CD4-positive, alpha-beta T cell (primary cell): ENCODE measurements around the gene TAF4. TPM values are rescaled to one million over a fixed set of nuclear protein-coding genes. Genes with fewer than 3 reads are reported as not detected.

Experiments
- ATAC-seq: fragments of 200-7000 bp; cut with Tn5 transposase; one replicate; pipeline ENCODE4 v1.10.0; 2022; ENCODE audit warnings: mild to moderate bottlenecking; ENCODE audit not compliant: poor library complexity
- CTCF ChIA-PET: fragments of 350-600 bp; sonication (Branson Sonifier 250); formaldehyde crosslinking; loops from one replicate; lab custom pipeline; 2021; ENCODE audit warnings: antibody characterized with exemption, inconsistent platforms; lab: Charles Lee
- POLR2A ChIA-PET: fragments of 350-600 bp; sonication (Branson Sonifier 250); formaldehyde crosslinking; loops from one replicate; lab custom pipeline; 2021; ENCODE audit warnings: antibody characterized with exemption, inconsistent platforms; lab: Charles Lee
- DNase-seq, 14 experiments: peaks; one replicate each; pipeline ENCODE4 v3.0.0-alpha.2; 2013 to 2020; ENCODE audit warnings: mixed read lengths in 2 of 14
- H3K27ac ChIP-seq, 2 donors: one replicate each; pipeline versions ENCODE4 v1.5.1 to v1.7.0; 2013; ENCODE audit warnings: low read length in 2 of 2, low read depth in 1 of 2, mild to moderate bottlenecking in 1 of 2
- H3K27me3 ChIP-seq, 2 experiments: 1 replicate in 1 of 2; 2 replicates in 1 of 2; pipeline versions ENCODE4 v1.6.1 to v1.7.0; 2013; ENCODE audit warnings: low read length in 2 of 2, control low read depth in 1 of 2, mild to moderate bottlenecking in 1 of 2, moderate library complexity in 1 of 2; ENCODE audit not compliant: insufficient read depth in 2 of 2, control insufficient read depth in 1 of 2
- H3K36me3 ChIP-seq: one replicate; pipeline ENCODE4 v1.6.1; 2013; ENCODE audit warnings: low read length, control low read depth; ENCODE audit not compliant: insufficient read depth
- H3K4me1 ChIP-seq: one replicate; pipeline ENCODE4 v1.6.1; 2013; ENCODE audit warnings: low read length, control low read depth; ENCODE audit not compliant: insufficient read depth
- H3K4me3 ChIP-seq: one replicate; pipeline ENCODE4 v1.5.1; 2013; ENCODE audit warnings: mild to moderate bottlenecking, low read length, moderate library complexity
- H3K9me3 ChIP-seq, 2 experiments: 1 replicate in 1 of 2; 2 replicates in 1 of 2; pipeline versions ENCODE4 v1.6.1 to v1.7.0; 2013; ENCODE audit warnings: low read length in 2 of 2, mild to moderate bottlenecking in 2 of 2, control low read depth in 1 of 2, moderate library complexity in 1 of 2; ENCODE audit not compliant: control insufficient read depth in 1 of 2, insufficient read depth in 1 of 2
- H3K27ac Mint-ChIP-seq: one replicate; pipeline ENCODE4 v1.8.0; 2020; ENCODE audit warnings: mixed read lengths
- H3K27me3 Mint-ChIP-seq: one replicate; pipeline ENCODE4 v1.8.0; 2021; ENCODE audit warnings: mixed read lengths
- H3K36me3 Mint-ChIP-seq: one replicate; pipeline ENCODE4 v1.8.0; 2021; ENCODE audit warnings: low read depth, mixed read lengths
- H3K4me1 Mint-ChIP-seq: one replicate; pipeline ENCODE4 v1.8.0; 2021; ENCODE audit warnings: low read depth, mixed read lengths
- H3K4me3 Mint-ChIP-seq: one replicate; pipeline ENCODE4 v1.8.0; 2020; ENCODE audit warnings: mild to moderate bottlenecking, mixed read lengths
- H3K9me3 Mint-ChIP-seq: one replicate; pipeline ENCODE4 v1.8.0; 2020; ENCODE audit warnings: mixed read lengths
- intact Hi-C, 2 experiments: fragments of 100-400 bp; cut with DNase I in 1 of 2; cut with micrococcal nuclease in 1 of 2; formaldehyde crosslinking; loops; one replicate each; pipeline versions ENCODE4 v1.15.1 to v1.9.0; 2023 to 2025; cut with DNase I, micrococcal nuclease
- total RNA-seq, 174 experiments: library from RNA in 2 of 174; stranded (reverse) in 2 of 174; gene quantifications; one replicate each; pipeline ENCODE4 v1.2.3 and lab custom pipeline; 2021 to 2026
- TF ChIP-seq, protein P1 (sequence below): fragments of 200-600 bp; IDR thresholded peaks from one replicate; pipeline ENCODE4 v1.8.0; 2022; ENCODE audit warnings: antibody characterized with exemption, mild to moderate bottlenecking

Gene TAF4
- total RNA-seq, 2 experiments from 2014 or later, result 11.1 to 12.5 TPM

DNA sequence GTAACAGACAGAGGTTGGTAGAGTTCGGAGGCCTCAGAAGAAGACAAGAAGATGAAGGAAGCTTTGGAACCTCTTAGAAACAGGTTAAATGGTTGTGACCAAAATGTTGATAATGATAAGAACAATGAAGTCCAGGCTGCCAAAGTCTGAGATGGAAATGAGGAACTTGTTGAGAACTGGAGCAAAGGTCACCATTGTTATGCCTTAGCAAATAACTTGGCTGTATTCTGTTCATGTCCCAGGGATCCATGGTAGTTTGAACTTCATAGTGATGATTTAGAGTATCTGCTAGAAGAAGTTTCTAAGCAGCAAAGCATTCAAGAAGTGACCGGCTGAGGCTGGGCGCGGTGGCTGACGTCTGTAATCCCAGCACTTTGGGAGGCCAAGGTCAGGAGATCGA is 45.5 kb upstream of the TAF4 start:
- ATAC-seq (no peak), DNase-seq (no peak)
- Histone ChIP-seq H3K9me3 (peaks cover 66 to 94% of the 10 kb centered on the region in 2 experiments), H3K4me1 (no peaks in the 10 kb centered on the region), H3K27me3 (no peaks in the 10 kb centered on the region), H3K4me3 (no peak overlapping the region), H3K36me3 (no peaks in the 10 kb centered on the region), H3K27ac (no peak overlapping the region)
- TF ChIP-seq, protein P1, sequence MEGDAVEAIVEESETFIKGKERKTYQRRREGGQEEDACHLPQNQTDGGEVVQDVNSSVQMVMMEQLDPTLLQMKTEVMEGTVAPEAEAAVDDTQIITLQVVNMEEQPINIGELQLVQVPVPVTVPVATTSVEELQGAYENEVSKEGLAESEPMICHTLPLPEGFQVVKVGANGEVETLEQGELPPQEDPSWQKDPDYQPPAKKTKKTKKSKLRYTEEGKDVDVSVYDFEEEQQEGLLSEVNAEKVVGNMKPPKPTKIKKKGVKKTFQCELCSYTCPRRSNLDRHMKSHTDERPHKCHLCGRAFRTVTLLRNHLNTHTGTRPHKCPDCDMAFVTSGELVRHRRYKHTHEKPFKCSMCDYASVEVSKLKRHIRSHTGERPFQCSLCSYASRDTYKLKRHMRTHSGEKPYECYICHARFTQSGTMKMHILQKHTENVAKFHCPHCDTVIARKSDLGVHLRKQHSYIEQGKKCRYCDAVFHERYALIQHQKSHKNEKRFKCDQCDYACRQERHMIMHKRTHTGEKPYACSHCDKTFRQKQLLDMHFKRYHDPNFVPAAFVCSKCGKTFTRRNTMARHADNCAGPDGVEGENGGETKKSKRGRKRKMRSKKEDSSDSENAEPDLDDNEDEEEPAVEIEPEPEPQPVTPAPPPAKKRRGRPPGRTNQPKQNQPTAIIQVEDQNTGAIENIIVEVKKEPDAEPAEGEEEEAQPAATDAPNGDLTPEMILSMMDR, result no peak
- Mint-ChIP-seq H3K27ac (no peak overlapping the region), H3K27me3 (no peaks in the 10 kb centered on the region), H3K9me3 (peaks cover 11% of the 10 kb centered on the region), H3K4me1 (no peaks in the 10 kb centered on the region), H3K36me3 (peaks cover 58% of the 10 kb centered on the region), H3K4me3 (no peak overlapping the region)
- CTCF ChIA-PET, result no interaction called here
- intact Hi-C loops, result no loop called here
- POLR2A ChIA-PET, result no interaction called here

DNA sequence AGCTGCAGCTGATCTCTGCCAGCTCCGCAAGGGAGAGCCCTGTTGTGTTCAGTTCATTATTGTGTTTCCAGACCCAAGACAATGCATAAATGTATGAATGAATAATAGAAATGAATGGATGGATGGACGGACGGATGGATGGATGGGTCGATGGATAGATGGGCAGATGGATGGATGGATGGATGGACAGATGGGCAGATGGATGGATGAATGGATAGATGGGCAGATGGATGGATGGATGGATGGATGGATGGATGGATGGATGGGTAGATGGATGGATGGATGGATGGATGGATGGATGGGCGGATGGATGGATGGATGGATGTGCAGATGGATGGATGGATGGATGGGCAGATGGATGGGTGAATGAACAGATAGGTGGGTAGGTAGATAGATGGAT is 39.9 kb upstream of the TAF4 start:
- CTCF ChIA-PET, result no interaction called here
- Histone ChIP-seq H3K4me1 (no peaks in the 10 kb centered on the region), H3K4me3 (no peak overlapping the region), H3K27ac (no peak overlapping the region), H3K36me3 (no peaks in the 10 kb centered on the region), H3K9me3 (peaks cover 85 to 95% of the 10 kb centered on the region in 2 experiments), H3K27me3 (peaks cover 0 to 9% of the 10 kb centered on the region in 2 experiments)
- no peak for DNase-seq
- Mint-ChIP-seq H3K4me3 (no peak overlapping the region), H3K27me3 (no peaks in the 10 kb centered on the region), H3K4me1 (no peaks in the 10 kb centered on the region), H3K36me3 (peaks cover 62% of the 10 kb centered on the region), H3K9me3 (peaks cover 17% of the 10 kb centered on the region), H3K27ac (no peak overlapping the region)
- no peak for ATAC-seq
- intact Hi-C loops, result no loop called here
- POLR2A ChIA-PET, result no interaction called here
- TF ChIP-seq, protein P1, result no peak

DNA sequence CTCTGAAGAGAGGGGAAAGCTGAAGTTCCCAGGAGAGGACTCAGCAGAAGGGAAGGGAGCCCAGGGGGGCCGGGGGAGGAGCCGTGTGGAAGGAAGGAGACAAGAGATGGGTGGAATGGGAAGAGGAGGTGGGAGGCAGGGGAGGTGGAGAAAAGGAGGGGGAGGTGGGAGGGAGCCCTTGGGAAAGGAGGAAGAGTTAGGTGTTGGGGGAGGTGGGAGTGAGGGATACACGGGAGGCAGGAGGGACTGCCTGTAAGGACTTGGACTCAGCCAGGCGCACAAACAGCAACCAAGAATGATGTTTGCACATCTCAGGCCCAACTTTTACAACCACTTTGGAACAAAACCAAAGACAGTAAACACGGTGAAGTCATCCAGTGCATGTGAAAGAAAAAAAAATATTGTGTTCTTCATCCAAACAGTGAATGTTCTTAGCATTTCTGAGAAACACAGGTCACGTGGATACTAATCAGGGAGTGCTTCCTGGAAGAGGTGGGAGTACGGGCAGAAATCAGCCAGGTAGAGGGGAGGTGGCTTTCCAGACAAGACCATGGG is 39.2 kb upstream of the TAF4 start:
- Mint-ChIP-seq H3K36me3 (peaks cover 65% of the 10 kb centered on the region), H3K27me3 (no peaks in the 10 kb centered on the region), H3K27ac (no peak overlapping the region), H3K4me1 (no peaks in the 10 kb centered on the region), H3K9me3 (peaks cover 18% of the 10 kb centered on the region), H3K4me3 (no peak overlapping the region)
- Histone ChIP-seq H3K27me3 (peaks cover 0 to 9% of the 10 kb centered on the region in 2 experiments), H3K27ac (no peak overlapping the region), H3K4me1 (no peaks in the 10 kb centered on the region), H3K36me3 (no peaks in the 10 kb centered on the region), H3K4me3 (no peak overlapping the region), H3K9me3 (peaks cover 80 to 95% of the 10 kb centered on the region in 2 experiments)
- ChIA-PET CTCF (no interaction called here), POLR2A (interaction anchor here (0.7 kb wide), 1 partner anchor 12 kb away, joined by 3 read pairs; no protein-coding TSS in a partner anchor)
- DNase-seq (no peak), ATAC-seq (no peak)
- TF ChIP-seq, protein P1, result no peak
- intact Hi-C loops, result no loop called here
